Progenitor cell of endocrine pancreas (in vitro differentiated cells): ENCODE results near the gene TMEM258. TPM values are rescaled to one million over a fixed set of nuclear protein-coding genes. Genes with fewer than 3 reads are reported as not detected.

Source experiments
- DNase-seq: peaks from one replicate; pipeline ENCODE4 v3.0.0; 2021; ENCODE audit warnings: low spot score; ENCODE audit not compliant: unreplicated experiment
- H3K27ac Mint-ChIP-seq: 2 replicates; pipeline ENCODE4 v1.8.0; 2021; ENCODE audit warnings: mild to moderate bottlenecking, moderate library complexity, mixed read lengths
- H3K27me3 Mint-ChIP-seq: 2 replicates; pipeline ENCODE4 v1.8.0; 2021; ENCODE audit warnings: mixed read lengths
- H3K36me3 Mint-ChIP-seq: 2 replicates; pipeline ENCODE4 v1.8.0; 2022; ENCODE audit warnings: mixed read lengths; ENCODE audit not compliant: insufficient read depth
- H3K4me1 Mint-ChIP-seq: 2 replicates; pipeline ENCODE4 v1.8.0; 2021; ENCODE audit warnings: low read depth, mixed read lengths
- H3K4me3 Mint-ChIP-seq: 2 replicates; pipeline ENCODE4 v1.8.0; 2021; ENCODE audit warnings: low read depth, mild to moderate bottlenecking, moderate library complexity, mixed read lengths
- H3K9me3 Mint-ChIP-seq: 2 replicates; pipeline ENCODE4 v1.8.0; 2021; ENCODE audit warnings: low read depth, mixed read lengths
- CTCF ChIP-seq: fragments of 200-600 bp; sonication (generic); IDR thresholded peaks from one replicate; pipeline ENCODE4 v1.5.0; 2021; ENCODE audit warnings: antibody characterized with exemption, mild to moderate bottlenecking; ENCODE audit not compliant: unreplicated experiment
- total RNA-seq: library from RNA; stranded (reverse); gene quantifications from 2 replicates; pipeline ENCODE4 v1.2.1, GENCODE V29; 2021

Gene TMEM258
- total RNA-seq, 1 donor from 2014 or later: 185 TPM

GRCh38 chr11:61828629-61829407, 36.4 kb upstream of the TMEM258 start:
- Mint-ChIP-seq H3K27me3 (no peaks in the 10 kb centered on the region), H3K36me3 (peaks cover 6% of the 10 kb centered on the region), H3K9me3 (no peaks in the 10 kb centered on the region), H3K4me1 (peaks cover 42% of the 10 kb centered on the region), H3K27ac (peak overlapping the region; percentile 98), H3K4me3 (peak overlapping the region; percentile 94)
- DNase-seq: peak; percentile 55
- peak; percentile 63 for TF ChIP-seq CTCF

GRCh38 chr11:61828379-61828628, 35.9 kb upstream of the TMEM258 start:
- H3K9me3 Mint-ChIP-seq: no peaks in the 10 kb centered on the region
- H3K4me1 Mint-ChIP-seq: peaks cover 36% of the 10 kb centered on the region
- peaks cover under 1% of the 10 kb centered on the region for H3K36me3 Mint-ChIP-seq
- peak overlapping the region; percentile 98 for H3K27ac Mint-ChIP-seq
- peak overlapping the region; percentile 94 for H3K4me3 Mint-ChIP-seq
- DNase-seq: no peak
- TF ChIP-seq CTCF: no peak
- no peaks in the 10 kb centered on the region for H3K27me3 Mint-ChIP-seq

- no peaks in the 10 kb centered on the region for H3K36me3 Mint-ChIP-seq
- TF ChIP-seq CTCF: peak; percentile 48
- H3K9me3 Mint-ChIP-seq: no peaks in the 10 kb centered on the region
- H3K27me3 Mint-ChIP-seq: no peaks in the 10 kb centered on the region
- peak within 1 kb of the TSS; percentile 94 for H3K4me3 Mint-ChIP-seq
- peak; percentile 82 for DNase-seq
- peaks cover 34% of the 10 kb centered on the region for H3K4me1 Mint-ChIP-seq
- peak within 1 kb of the TSS; percentile 98 for H3K27ac Mint-ChIP-seq
These were observed 35.4 kb upstream of the TMEM258 start, which contains the start of gene FADS2 for GRCh38 chr11:61827571-61828378. Gene FADS2 (plus strand): TSS chr11:61828300. CDS start chr11:61828391, 91 bp downstream.

- peak overlapping the region; percentile 98 for H3K27ac Mint-ChIP-seq
- DNase-seq: no peak
- peak overlapping the region; percentile 94 for H3K4me3 Mint-ChIP-seq
- no peak for TF ChIP-seq CTCF
- H3K36me3 Mint-ChIP-seq: no peaks in the 10 kb centered on the region
- peaks cover 32% of the 10 kb centered on the region for H3K4me1 Mint-ChIP-seq
- no peaks in the 10 kb centered on the region for H3K27me3 Mint-ChIP-seq
- H3K9me3 Mint-ChIP-seq: no peaks in the 10 kb centered on the region
These were observed 34.7 kb upstream of the TMEM258 start for GRCh38 chr11:61826930-61827570.

- no peak overlapping the region for H3K27ac Mint-ChIP-seq
- no peak overlapping the region for H3K4me3 Mint-ChIP-seq
- H3K4me1 Mint-ChIP-seq: peaks cover 10% of the 10 kb centered on the region
- no peak for TF ChIP-seq CTCF
- DNase-seq: no peak
- H3K27me3 Mint-ChIP-seq: no peaks in the 10 kb centered on the region
- no peaks in the 10 kb centered on the region for H3K9me3 Mint-ChIP-seq
- H3K36me3 Mint-ChIP-seq: no peaks in the 10 kb centered on the region
These were observed 27.8 kb upstream of the TMEM258 start for GRCh38 chr11:61820174-61820573.
